Stimulated activated CD8-positive, alpha-beta memory T cell treated with anti-CD3 and anti-CD28 coated beads, Interleukin-15, amount 100 ng/mL, for 24 hours (primary cell): Measurements from ENCODE around the gene KARS1.

Experiments
- DNase-seq: peaks from one replicate; pipeline ENCODE4 v3.0.0-alpha.2; 2020; ENCODE audit warnings: low read depth

KARS1 gene

DNA sequence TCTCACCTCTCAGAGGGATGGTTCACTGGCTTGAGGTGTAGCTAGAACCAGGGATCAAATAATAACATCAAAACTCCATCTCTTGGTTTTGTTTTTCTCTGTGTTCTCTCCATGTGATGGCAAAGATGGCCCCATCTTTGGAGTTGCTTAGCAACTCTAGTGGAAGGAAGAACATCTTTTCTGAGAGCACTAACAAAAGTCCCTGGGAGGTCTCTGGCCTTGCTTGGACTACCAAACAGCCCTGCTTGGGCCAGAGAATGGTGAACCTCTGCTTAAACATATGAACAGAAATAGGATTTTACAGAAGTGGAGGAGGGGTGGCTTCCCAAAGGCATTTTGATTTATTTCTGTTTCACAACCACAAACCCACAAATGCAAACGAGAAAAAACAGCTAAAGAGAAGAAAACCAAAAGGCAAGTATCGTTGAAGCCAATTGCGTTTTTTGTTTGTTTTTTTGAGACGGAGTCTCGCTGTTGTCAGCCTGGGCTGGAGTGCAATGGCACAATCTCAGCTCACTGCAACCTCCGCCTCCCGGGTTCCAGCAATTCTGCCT, 68.1 kb downstream of the KARS1 start:
- DNase-seq, result no peak

DNA sequence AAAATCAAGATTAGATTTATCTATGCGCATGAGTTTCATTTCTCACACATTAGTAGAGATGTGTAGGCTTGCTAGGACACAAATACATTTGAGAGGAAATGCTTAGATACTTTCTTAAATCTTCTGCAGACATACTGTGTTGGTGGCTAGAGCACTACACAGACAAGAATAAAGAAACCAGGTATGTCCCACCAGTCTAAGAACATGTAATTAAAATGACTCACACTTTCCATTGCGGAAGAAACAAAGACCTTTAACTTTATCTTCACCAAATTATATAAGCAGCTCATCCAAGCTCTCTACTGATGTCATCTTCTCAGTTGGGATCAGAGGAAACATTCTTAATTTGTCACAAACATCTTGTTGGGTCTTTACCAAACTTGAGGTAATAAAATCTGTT, 68.7 kb downstream of the KARS1 start:
- no peak for DNase-seq

DNA sequence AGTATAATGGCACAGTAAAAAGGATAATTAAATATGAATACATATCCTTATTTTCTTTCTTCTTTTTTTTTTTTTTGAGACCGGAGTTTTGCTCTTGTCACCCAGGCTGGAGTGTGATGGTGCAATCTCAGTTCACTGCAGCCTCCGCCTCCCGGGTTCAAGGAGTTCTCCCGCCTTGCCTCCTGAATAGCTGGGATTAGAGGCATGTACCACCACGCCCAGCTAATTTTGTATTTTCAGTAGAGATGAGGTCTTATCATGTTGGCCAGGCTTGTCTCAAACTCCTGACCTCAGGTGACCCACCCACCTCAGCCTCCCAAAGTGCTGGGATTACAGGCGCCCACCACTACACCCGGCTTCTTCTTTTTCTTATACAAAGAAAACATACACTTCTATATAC, 69.3 kb downstream of the KARS1 start:
- no peak for DNase-seq
